ENCODE results near the gene CYP4F3.
"Not testable (repeated sequence)": the region's sequence is repeated elsewhere in the genome, so short reads cannot be mapped to it uniquely, and the experiment has no call there.

The CYP4F3 gene

GRCh38 chr19:15666883-15667282 is 26.2 kb downstream of the CYP4F3 start:
- no peak for DNase-seq (ENCODE audit: low spot score)

DNA sequence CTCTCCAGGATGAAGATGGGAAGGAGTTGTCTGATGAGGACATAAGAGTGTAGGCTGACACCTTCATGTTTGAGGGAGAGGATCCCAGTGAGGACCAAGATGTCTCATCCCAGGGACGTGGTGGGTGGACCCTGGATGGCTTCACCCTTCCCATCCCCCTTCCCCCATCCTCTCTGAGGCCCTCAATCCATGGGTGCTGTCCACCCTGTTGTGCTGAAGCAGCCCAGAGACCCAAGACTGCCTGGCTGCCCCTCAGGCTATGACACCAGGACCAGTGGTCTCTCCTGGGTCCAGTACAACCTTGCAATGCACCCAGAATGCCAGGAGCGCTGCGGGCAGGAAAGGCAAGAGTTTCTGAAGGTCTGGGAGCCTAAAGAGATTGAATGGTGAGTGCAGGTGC is 28.7 kb downstream of the CYP4F3 start:
- DNase-seq (ENCODE audit: low spot score): no peak

- DNase-seq (ENCODE audit: low spot score): no peak
These were observed 29.2 kb downstream of the CYP4F3 start for GRCh38 chr19:15669891-15670290.

DNA sequence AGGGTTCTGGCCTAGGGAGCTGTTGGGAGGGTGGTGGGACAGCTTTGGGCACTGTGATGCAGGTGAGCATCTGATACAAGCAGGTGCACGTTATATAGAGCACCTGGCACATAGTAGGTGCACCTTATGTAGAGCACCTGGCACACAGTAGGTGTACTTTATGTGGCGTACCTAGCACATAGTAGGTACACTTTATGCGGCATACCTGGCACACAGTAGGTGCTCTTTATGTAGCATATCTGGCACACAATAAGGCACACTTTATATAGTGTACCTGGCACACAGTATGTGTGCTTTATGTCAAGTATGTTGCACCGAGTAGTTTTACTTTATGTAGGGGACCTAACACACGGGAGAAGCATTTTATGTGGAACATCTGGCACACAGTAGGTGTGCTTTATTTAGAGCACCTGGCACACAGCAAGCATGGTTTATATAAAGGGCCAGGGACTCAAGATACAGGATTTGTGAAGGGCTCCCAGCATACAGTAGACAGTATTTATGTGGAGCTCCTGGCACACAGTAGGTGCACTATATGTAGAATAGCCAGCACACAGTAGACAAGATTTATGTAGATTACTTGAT is 30.6 kb downstream of the CYP4F3 start:
- no peak for DNase-seq (ENCODE audit: low spot score)

DNA sequence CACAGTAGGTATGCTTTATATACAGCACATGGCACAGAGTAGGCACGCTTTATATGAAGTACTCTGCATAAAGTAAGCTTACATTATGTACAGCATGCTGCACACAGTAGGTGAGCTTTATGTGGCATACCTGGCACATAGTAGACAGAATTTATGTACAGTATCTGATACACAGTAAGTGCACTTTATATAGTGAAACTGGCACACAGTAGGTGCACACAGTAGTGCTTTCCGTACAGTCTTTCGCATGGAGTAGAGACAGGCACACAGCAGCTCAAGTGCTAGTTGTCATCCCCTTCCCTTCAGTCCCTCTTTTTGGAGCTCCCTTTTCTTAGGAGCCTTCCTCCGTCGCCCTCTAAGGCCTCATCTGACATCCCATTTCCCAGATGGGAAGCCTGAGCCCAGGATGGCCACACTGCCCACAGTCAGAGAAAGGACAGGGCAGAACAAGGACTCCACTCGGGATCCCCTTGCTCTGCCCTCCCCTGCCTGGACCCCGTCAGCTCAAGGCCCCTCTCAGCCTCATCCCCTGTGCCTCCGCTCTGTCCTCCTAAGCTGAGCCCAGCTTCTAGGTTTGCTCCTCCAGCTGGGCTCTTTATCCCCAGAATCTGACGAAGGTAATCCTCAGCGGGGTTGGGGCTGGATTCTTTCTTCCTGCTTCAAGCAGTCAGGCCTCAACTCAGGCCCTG is 31.3 kb downstream of the CYP4F3 start:
- DNase-seq (ENCODE audit: low spot score): no peak

- peak; percentile 10 for DNase-seq (ENCODE audit: low spot score)
These were observed 32.0 kb downstream of the CYP4F3 start, which contains the start of gene CYP4F12 for GRCh38 chr19:15672580-15673175. CYP4F12 (plus strand) TSS chr19:15673087; CDS start chr19:15673530, 443 bp downstream.

GRCh38 chr19:15673176-15673654 is 32.5 kb downstream of the CYP4F3 start:
- no peak for DNase-seq (ENCODE audit: low spot score)

DNA sequence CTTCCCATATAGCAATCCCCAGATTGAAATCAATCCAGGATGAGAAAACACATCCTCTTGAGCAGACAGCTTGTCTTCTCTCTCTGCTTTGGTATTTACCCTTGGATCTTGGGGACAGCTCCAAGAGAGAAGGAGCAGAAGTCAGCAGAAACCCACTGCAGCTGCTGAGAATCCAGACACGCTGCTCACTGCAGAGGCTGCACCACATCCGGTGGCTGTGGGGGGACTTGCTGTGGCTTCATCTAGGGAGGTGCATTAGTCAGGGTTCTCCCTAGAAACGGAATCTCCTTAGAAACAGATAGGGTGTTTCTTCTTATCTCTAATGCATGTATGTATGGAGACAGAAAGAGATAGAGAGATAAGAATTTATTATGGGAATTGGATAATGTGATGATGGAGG is 34.9 kb downstream of the CYP4F3 start:
- no peak for DNase-seq (ENCODE audit: low spot score)

DNA sequence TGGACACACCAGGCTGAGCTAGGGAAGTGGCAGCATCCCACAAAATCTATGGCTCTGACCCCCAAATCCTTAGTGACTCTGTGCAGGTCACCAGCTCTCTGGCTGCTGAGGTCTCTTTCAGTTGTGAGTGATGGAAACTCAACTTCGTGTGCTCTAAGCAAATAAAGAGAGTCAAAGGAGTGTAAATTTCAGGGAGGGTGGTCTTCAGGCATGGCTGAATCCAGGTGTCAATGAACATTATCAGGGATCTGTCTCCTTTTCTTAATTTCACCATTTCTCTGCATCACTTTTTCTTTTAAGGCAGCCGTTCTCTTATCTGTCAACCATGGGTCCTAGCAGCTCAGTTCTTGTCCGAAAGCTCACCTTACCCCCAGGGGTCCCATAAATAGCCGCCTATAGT is 38.4 kb downstream of the CYP4F3 start:
- no peak for DNase-seq (ENCODE audit: low spot score)

DNA sequence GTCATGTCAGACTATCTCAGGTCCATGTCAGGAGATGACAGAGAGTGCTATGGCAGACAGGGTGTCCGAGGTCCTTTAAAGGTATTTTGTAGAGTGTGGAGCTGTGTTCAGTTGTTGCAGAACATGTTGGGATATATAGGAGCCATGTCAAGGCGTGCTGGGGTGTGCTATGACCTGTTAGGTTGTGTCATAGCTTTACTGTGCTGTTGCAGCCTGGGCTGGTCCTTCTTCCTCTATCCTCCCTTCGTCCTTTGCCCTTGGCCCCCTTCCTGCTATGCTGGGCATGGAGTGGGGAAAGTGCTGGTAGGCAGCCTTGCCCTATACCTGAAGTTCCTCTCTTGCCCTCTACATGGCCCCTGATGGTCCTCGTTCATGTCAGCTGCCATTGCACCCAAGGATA is 39.2 kb downstream of the CYP4F3 start:
- DNase-seq (ENCODE audit: low spot score): not testable (repeated sequence)

DNA sequence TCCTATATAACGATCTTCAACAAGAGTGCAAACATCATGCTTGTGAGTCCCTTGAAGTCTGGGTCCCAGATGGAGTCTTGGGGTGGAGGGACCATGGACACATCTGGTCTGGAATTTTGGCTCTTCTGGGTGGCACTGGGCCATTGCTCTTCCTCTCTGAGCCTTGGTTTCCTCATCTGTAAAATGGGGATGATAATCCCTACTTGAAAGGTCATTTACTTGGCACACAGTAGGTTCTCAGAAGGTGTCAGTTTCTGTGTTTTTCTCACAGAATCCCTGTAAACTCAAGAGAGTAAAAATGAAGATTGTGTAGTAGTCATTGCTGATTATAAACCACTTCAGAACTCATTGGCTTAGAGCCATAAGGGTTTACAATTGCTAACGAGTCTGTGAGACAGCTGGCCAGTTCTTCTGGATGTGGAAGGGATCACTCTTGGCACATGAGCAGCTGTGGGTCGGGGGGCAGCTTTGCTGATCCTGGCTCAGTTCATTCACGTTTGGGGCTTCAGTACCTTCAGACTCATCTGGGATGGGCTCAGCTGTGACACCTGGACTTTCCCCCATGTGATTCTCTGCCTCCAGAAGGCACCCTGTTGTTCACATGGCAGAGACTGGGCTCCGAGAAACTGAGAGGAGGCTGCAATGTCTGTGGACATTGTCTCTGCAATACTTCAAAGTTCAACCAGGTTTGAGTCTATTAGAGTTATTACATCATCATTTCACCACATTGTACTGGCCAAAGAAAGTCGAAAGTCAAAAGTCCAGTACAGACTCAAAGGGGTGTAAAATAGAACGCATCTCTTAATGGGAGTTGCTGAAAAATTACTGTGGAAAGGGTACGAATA is 40.0 kb downstream of the CYP4F3 start:
- DNase-seq (ENCODE audit: low spot score): no peak

DNA sequence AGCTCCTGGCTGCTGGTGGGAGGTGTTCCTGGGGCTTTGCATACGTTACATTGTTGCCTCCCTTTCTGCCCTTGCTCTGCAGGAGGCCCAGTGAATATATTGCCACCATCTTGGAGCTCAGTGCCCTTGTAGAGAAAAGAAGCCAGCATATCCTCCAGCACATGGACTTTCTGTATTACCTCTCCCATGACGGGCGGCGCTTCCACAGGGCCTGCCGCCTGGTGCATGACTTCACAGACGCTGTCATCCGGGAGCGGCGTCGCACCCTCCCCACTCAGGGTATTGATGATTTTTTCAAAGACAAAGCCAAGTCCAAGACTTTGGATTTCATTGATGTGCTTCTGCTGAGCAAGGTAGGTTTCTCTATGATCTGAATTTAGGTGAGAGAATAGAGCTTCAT is 42.7 kb downstream of the CYP4F3 start:
- no peak for DNase-seq (ENCODE audit: low spot score)

DNA sequence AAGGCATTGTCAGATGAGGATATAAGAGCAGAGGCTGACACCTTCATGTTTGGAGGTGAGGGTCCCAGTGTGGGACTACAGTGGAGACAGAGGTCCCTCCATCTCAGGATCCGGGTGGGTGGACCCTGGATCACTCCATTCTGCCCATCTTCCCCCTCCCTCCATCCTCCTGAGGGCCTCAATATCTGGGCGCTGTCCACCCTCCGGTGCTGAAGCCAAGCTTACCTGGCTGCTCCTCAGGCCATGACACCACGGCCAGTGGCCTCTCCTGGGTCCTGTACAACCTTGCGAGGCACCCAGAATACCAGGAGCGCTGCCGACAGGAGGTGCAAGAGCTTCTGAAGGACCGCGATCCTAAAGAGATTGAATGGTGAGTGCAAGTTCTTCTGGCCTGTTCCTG is 44.1 kb downstream of the CYP4F3 start:
- no peak for DNase-seq (ENCODE audit: low spot score)

DNA sequence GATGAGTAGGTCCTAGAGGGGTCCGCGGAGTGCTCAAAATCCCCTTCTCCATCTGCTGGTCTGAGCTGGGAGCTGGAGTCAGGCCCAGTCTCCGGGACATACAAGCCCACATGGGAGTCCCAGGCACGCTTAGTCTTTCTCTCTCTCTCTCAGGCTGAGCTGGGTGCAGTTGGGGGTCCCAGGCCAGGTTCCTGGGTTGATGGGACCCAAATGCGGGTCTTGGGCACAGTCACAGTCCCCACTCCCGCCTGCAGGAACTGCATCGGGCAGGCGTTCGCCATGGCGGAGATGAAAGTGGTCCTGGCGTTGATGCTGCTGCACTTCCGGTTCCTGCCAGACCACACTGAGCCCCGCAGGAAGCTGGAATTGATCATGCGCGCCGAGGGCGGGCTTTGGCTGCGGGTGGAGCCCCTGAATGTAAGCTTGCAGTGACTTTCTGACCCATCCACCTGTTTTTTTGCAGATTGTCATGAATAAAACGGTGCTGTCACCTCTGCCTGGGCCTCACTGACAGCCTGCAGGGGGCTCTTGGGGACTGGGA is 56.0 kb downstream of the CYP4F3 start:
- DNase-seq (ENCODE audit: low spot score): no peak

- DNase-seq (ENCODE audit: low spot score): no peak
These were observed 61.2 kb downstream of the CYP4F3 start for GRCh38 chr19:15701757-15702533.

DNA sequence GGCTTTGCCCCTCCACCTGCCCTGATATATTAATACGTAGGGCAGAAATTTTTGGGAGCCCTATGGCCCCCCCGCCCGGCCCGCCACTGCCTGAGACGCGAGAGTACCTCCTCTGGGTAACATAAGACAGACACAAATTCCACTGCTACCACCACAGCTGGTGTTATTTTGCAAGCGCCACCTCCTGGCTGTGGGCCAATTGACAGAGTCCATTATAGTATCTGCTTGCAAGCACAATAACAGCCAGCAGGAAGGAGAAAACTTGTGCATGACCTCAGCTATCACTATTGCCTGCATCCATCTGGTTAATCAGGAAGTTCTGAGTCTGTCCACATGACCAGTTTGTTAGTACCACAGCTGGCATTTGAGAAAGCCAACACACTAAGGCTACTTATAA is 61.8 kb downstream of the CYP4F3 start:
- DNase-seq (ENCODE audit: low spot score): peak; percentile 61

Data from kidney tubule cell (primary cell).